HL-60 (cell line): ENCODE results near the gene TMEM120B.

Experiments used
- DNase-seq, 2 experiments: peaks; one replicate each; pipeline ENCODE4 v3.0.0-alpha.2; 2010 to 2020; ENCODE audit warnings: low read depth in 1 of 2, low spot score in 1 of 2
- H3K27ac ChIP-seq: fragments of 250-450 bp; sonication (Bioruptor Pico); replicated peaks from 2 replicates; pipeline ENCODE4 v1.5.1; 2020; ENCODE audit warnings: mild to moderate bottlenecking, moderate library complexity
- H3K27me3 ChIP-seq: fragments of 250-450 bp; sonication (Bioruptor Pico); 2 replicates; pipeline ENCODE4 v1.5.1; 2021; ENCODE audit warnings: mild to moderate bottlenecking, moderate library complexity; ENCODE audit not compliant: insufficient read depth, poor library complexity, severe bottlenecking
- H3K4me3 ChIP-seq: replicated peaks from 2 replicates; pipeline ENCODE4 v1.5.1; 2011; ENCODE audit warnings: mild to moderate bottlenecking, control low read depth, low read length; ENCODE audit not compliant: insufficient read depth
- GABPA ChIP-seq: IDR thresholded peaks from 2 replicates; pipeline ENCODE4 v1.6.1; 2012; ENCODE audit warnings: low read depth
- POLR2AphosphoS5 ChIP-seq: IDR thresholded peaks from 2 replicates; pipeline ENCODE4 v1.6.1; 2012; ENCODE audit warnings: low read depth
- SPI1 ChIP-seq: IDR thresholded peaks from 2 replicates; pipeline ENCODE4 v1.6.1; 2012; ENCODE audit warnings: low read depth, mild to moderate bottlenecking, borderline replicate concordance
- TF ChIP-seq, protein P1 (sequence below): IDR thresholded peaks from one replicate; pipeline ENCODE4 v1.5.1; 2011; ENCODE audit warnings: low read length, control low read depth, inconsistent platforms; ENCODE audit not compliant: insufficient read depth
- TF ChIP-seq, protein P2 (sequence below): IDR thresholded peaks from 2 replicates; pipeline ENCODE4 v1.6.1; 2012; ENCODE audit warnings: low read depth; ENCODE audit not compliant: insufficient replicate concordance

Gene TMEM120B

DNA sequence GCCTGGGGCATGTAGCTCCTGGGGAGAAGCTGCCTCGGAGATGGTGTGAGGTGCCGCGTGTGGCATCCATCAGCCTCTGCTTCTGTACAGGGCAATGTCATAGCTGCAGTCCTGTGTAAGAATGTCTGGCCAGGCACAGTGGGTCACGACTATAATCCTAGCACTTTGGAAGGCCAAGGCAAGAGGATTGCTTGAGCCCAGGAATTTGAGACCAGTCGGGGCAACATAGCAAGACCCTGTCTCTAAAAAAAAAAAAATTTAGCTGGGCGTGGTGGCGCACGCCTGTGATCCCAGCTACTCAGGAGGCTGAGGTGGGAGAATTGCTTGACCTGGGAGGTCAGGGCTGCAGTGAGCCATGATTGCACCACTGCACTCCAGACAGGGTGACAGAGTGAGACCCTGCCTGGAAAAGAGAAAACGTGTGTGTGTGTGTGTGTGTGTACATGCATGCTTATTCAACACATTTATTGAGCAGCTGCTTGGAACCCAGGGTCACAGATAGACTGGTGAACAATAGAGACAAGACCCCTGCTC, 56.8 kb downstream of the TMEM120B start:
- Histone ChIP-seq H3K27me3 (no peaks in the 10 kb centered on the region), H3K4me3 (no peak overlapping the region), H3K27ac (no peak overlapping the region)
- TF ChIP-seq GABPA: no peak
- TF ChIP-seq, protein P1, sequence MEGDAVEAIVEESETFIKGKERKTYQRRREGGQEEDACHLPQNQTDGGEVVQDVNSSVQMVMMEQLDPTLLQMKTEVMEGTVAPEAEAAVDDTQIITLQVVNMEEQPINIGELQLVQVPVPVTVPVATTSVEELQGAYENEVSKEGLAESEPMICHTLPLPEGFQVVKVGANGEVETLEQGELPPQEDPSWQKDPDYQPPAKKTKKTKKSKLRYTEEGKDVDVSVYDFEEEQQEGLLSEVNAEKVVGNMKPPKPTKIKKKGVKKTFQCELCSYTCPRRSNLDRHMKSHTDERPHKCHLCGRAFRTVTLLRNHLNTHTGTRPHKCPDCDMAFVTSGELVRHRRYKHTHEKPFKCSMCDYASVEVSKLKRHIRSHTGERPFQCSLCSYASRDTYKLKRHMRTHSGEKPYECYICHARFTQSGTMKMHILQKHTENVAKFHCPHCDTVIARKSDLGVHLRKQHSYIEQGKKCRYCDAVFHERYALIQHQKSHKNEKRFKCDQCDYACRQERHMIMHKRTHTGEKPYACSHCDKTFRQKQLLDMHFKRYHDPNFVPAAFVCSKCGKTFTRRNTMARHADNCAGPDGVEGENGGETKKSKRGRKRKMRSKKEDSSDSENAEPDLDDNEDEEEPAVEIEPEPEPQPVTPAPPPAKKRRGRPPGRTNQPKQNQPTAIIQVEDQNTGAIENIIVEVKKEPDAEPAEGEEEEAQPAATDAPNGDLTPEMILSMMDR: no peak
- TF ChIP-seq POLR2AphosphoS5: no peak
- TF ChIP-seq, protein P2, sequence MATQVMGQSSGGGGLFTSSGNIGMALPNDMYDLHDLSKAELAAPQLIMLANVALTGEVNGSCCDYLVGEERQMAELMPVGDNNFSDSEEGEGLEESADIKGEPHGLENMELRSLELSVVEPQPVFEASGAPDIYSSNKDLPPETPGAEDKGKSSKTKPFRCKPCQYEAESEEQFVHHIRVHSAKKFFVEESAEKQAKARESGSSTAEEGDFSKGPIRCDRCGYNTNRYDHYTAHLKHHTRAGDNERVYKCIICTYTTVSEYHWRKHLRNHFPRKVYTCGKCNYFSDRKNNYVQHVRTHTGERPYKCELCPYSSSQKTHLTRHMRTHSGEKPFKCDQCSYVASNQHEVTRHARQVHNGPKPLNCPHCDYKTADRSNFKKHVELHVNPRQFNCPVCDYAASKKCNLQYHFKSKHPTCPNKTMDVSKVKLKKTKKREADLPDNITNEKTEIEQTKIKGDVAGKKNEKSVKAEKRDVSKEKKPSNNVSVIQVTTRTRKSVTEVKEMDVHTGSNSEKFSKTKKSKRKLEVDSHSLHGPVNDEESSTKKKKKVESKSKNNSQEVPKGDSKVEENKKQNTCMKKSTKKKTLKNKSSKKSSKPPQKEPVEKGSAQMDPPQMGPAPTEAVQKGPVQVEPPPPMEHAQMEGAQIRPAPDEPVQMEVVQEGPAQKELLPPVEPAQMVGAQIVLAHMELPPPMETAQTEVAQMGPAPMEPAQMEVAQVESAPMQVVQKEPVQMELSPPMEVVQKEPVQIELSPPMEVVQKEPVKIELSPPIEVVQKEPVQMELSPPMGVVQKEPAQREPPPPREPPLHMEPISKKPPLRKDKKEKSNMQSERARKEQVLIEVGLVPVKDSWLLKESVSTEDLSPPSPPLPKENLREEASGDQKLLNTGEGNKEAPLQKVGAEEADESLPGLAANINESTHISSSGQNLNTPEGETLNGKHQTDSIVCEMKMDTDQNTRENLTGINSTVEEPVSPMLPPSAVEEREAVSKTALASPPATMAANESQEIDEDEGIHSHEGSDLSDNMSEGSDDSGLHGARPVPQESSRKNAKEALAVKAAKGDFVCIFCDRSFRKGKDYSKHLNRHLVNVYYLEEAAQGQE: no peak
- TF ChIP-seq SPI1: no peak
- DNase-seq: no peak

DNA sequence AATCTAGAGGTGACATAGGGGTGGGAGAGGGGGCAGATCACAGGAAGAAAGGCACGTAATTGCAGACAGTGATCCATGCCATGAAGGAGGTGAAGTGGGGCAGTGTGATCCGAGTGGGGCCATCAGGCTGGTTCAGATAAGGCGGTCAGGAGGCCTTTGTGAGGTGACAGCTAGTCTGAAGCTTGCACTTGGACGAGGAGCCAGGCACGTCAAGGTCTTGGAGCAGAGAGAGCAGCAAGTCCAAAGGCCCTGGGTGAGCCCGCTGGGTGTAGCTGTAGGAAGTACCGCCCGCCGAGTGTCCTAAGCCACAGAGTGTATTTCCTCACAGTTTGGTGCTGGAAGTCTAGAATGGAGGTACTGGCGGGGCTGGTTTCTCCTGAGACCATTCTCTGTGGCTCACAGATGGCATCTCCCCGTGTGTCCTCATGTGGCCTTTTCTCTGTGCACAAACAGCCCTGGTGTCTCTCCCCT, 57.3 kb downstream of the TMEM120B start:
- peak in 1 of 2 experiments; percentile 65 for DNase-seq
- H3K27ac ChIP-seq: no peak overlapping the region
- H3K4me3 ChIP-seq: no peak overlapping the region
- no peaks in the 10 kb centered on the region for H3K27me3 ChIP-seq
- TF ChIP-seq SPI1: no peak
- no peak for TF ChIP-seq GABPA
- TF ChIP-seq, protein P1: no peak
- TF ChIP-seq POLR2AphosphoS5: no peak
- TF ChIP-seq, protein P2: no peak

DNA sequence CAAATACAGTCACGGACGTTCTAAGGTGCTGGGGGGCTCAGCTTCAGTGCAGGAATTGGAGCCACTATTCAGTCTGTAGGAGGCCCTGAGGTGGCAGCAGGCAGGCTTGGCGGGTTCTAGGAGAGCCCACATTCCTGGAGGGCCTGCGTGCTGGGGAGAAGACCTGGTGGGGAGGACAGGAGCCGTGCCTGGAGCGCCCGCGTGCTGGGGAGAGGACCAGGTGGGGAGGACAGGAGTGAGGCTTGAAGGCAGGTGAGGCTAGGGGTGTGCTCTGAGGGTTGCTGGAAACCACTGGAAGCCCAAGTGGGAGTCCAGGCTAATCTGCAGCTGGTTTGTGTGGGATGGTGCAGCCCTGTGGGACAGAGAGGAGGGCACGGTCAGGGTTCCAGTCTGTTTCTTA, 57.8 kb downstream of the TMEM120B start:
- H3K27ac ChIP-seq: no peak overlapping the region
- TF ChIP-seq POLR2AphosphoS5 (no peak), GABPA (no peak), SPI1 (no peak)
- TF ChIP-seq, protein P1: no peak
- TF ChIP-seq, protein P2: no peak

More for the DNA sequence above, 57.8 kb downstream of the TMEM120B start:
- Histone ChIP-seq H3K27me3 (no peaks in the 10 kb centered on the region), H3K4me3 (no peak overlapping the region)
- no peak for DNase-seq
